Mesothelial cell of epicardium (in vitro differentiated cells): Measurements from ENCODE around the gene SEC14L1. TPM values are rescaled to one million over a fixed set of nuclear protein-coding genes. Genes with fewer than 3 reads are reported as not detected.

Experiments used
- DNase-seq, 2 experiments: peaks; one replicate each; pipeline ENCODE4 v3.0.0; 2021; ENCODE audit warnings: low spot score in 2 of 2; ENCODE audit not compliant: unreplicated experiment in 2 of 2
- H3K27ac Mint-ChIP-seq: 2 replicates; pipeline ENCODE4 v1.8.0; 2021; ENCODE audit warnings: mixed read lengths
- H3K27me3 Mint-ChIP-seq: 2 replicates; pipeline ENCODE4 v1.8.0; 2021; ENCODE audit warnings: low read depth, mixed read lengths
- H3K36me3 Mint-ChIP-seq: 2 replicates; pipeline ENCODE4 v1.8.0; 2021; ENCODE audit warnings: mixed read lengths
- H3K4me1 Mint-ChIP-seq: 2 replicates; pipeline ENCODE4 v1.8.0; 2021; ENCODE audit warnings: mixed read lengths
- H3K4me3 Mint-ChIP-seq: 2 replicates; pipeline ENCODE4 v1.8.0; 2021; ENCODE audit warnings: mild to moderate bottlenecking, moderate library complexity, mixed read lengths
- H3K9me3 Mint-ChIP-seq: 2 replicates; pipeline ENCODE4 v1.8.0; 2021; ENCODE audit warnings: mixed read lengths
- total RNA-seq: library from RNA; stranded (reverse); gene quantifications from 3 replicates; pipeline ENCODE4 v1.2.1, GENCODE V29; 2021
- TF ChIP-seq, protein P1 (sequence below): fragments of 200-600 bp; sonication (generic); IDR thresholded peaks from one replicate; pipeline ENCODE4 v1.5.0; 2021; ENCODE audit warnings: antibody characterized with exemption; ENCODE audit not compliant: unreplicated experiment

SEC14L1 gene
- total RNA-seq, 1 donor from 2014 or later = 47.6 TPM

DNA sequence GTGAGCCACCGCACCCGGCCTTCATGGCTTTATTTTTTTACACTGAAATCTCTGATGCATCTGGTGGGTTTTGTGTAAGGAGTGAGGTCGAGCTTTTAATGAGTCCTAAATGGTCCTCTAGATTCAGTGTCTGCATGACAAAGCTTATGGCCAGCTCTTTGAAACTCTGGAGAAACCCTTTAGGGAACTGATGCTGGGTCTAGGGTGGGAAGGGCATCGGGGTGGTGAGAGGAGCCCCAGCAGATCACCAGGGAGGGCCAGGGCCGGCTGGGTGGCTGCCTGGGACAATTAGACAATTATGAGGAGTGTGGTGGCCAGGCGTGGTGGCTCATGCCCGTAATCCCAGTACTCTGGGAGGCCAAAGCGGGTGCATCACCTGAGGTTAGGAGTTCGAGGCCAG, 93.9 kb downstream of the SEC14L1 start:
- peaks cover 1% of the 10 kb centered on the region for H3K27me3 Mint-ChIP-seq
- H3K36me3 Mint-ChIP-seq = no peaks in the 10 kb centered on the region
- H3K4me3 Mint-ChIP-seq = no peak overlapping the region
- peaks cover 7% of the 10 kb centered on the region for H3K4me1 Mint-ChIP-seq
- no peak for DNase-seq
- H3K27ac Mint-ChIP-seq = no peak overlapping the region
- TF ChIP-seq, protein P1, sequence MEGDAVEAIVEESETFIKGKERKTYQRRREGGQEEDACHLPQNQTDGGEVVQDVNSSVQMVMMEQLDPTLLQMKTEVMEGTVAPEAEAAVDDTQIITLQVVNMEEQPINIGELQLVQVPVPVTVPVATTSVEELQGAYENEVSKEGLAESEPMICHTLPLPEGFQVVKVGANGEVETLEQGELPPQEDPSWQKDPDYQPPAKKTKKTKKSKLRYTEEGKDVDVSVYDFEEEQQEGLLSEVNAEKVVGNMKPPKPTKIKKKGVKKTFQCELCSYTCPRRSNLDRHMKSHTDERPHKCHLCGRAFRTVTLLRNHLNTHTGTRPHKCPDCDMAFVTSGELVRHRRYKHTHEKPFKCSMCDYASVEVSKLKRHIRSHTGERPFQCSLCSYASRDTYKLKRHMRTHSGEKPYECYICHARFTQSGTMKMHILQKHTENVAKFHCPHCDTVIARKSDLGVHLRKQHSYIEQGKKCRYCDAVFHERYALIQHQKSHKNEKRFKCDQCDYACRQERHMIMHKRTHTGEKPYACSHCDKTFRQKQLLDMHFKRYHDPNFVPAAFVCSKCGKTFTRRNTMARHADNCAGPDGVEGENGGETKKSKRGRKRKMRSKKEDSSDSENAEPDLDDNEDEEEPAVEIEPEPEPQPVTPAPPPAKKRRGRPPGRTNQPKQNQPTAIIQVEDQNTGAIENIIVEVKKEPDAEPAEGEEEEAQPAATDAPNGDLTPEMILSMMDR = no peak
- peaks cover 5% of the 10 kb centered on the region for H3K9me3 Mint-ChIP-seq

DNA sequence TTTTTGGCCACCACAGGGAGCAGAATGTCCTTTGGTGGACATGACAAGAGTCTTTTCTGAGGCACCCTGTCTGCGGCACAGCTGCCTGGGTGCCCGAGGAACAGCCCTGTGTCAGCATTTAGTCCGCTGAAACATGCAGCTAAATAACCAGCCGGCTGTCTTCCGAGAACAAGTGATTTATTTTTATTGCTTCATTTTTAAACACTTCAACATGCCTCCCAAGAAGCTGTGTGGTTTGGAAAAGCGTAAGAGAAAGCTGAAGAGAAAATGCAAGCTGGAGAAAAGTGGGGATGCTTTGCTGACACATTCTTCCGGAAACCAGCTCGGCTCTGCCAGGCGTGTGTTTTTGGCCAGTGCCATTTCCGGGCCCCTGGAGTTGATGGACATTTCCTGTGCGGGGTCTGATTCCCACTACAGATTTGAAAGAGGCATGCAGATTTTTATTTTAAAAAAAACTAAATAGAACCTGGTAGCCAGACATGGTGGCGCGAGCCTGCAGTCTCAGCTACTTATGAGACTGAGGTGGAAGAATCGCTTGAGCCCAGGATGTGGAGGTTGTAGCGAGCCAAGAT, 94.7 kb downstream of the SEC14L1 start:
- no peak overlapping the region for H3K4me3 Mint-ChIP-seq
- peaks cover 1% of the 10 kb centered on the region for H3K27me3 Mint-ChIP-seq
- TF ChIP-seq, protein P1 = no peak
- peaks cover 7% of the 10 kb centered on the region for H3K4me1 Mint-ChIP-seq
- H3K36me3 Mint-ChIP-seq = no peaks in the 10 kb centered on the region
- peaks cover 5% of the 10 kb centered on the region for H3K9me3 Mint-ChIP-seq
- no peak for DNase-seq
- H3K27ac Mint-ChIP-seq = no peak overlapping the region

DNA sequence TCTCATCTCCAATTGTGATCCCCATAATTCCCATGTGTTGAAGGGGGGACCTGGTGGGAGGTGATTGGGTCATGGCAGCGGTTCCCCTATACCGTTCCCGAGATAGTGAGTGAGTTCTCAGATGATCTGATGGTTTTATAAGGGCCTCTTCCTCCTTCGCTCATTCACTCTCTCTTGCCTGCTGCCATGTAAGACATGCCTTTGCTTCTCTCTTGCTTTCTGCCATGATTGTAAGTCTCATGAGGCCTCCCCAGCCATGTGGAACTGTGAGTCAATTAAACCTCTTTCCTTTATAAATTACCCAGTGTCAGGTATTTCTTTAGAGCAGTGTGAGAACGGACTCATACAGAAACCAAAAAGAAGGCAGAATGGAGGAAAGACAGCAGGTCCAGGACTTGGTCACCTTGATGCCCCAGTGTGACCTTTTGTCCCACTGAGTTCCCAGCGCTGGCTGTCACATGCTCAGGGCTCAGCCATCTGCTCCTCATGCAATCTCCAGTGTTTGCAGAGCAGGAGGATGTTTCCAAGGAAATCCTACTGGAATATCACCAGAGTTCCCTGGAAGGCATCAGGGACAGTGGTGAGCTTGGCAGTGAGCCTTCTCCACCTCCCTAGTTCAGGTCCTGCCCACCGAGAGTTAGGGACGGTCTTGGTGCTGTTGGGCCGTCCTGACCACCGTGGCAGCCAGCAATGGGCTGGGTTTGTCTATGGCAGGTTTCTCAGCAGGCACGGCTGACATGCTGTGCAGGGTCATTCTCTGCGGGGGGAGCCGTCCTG, 96.7 kb downstream of the SEC14L1 start:
- H3K4me3 Mint-ChIP-seq = no peak overlapping the region
- TF ChIP-seq, protein P1 = no peak
- no peaks in the 10 kb centered on the region for H3K36me3 Mint-ChIP-seq
- H3K9me3 Mint-ChIP-seq = peaks cover 5% of the 10 kb centered on the region
- H3K27ac Mint-ChIP-seq = no peak overlapping the region
- DNase-seq = no peak
- H3K4me1 Mint-ChIP-seq = peaks cover 7% of the 10 kb centered on the region
- peaks cover 1% of the 10 kb centered on the region for H3K27me3 Mint-ChIP-seq

DNA sequence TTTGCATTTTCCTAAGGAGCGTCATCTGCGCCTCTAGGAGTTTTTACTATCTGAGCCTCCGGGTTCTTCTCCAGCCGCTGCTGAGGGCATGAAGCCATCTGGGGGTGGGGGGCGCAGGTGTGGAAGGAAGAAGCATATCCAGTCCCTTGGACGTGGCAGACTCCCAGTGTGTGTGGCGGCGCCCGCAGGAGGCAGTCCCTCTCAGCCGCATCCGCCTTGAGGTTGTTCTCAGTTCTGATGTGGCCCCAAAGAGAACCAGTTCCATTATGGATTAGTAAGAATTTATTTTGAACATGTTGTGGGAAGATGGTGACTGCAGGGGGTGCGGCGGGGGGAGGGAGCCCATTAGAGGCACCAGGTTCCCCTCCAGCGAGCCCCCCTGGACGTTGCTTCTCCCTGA, 100.2 kb downstream of the SEC14L1 start:
- Mint-ChIP-seq H3K4me3 (no peak overlapping the region), H3K9me3 (no peaks in the 10 kb centered on the region), H3K4me1 (no peaks in the 10 kb centered on the region), H3K36me3 (no peaks in the 10 kb centered on the region), H3K27ac (no peak overlapping the region), H3K27me3 (peaks cover 3% of the 10 kb centered on the region)
- DNase-seq = no peak
- TF ChIP-seq, protein P1 = no peak

DNA sequence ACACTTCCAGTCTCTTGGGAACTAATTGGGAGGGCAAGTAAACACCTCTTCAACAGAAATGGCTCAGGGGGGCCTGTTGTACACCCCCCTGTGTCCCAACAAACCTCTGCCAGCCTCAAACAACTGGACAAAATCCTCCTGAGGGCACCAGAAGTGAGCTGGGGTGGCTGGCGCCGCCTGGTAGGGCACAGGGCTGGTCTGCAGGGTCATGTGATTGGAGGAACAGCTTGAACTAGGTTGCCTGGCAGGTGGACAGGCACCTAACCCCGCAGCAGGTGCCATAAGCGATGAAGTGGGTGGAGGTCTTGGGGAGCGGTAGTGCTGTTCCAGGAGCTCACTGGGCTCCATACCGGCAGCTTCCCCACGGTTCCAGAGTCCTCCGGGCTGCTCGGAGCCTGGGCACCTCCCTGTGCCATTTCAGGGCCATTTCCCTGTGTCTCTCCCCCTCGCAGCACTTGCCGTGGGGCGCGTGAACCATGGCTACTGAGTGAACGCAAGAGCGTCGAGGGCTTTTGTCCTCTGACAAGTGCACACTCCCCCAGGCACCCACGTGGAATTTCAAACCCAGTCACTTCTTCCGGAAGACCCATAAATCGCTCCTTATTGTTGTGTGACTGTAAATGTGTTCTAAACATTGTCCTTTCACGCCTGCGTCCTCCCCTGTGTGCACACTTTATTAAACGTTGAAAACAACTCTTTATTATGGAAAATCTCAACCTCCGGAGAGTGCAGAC, 101.5 kb downstream of the SEC14L1 start:
- TF ChIP-seq, protein P1 = no peak
- H3K9me3 Mint-ChIP-seq = no peaks in the 10 kb centered on the region
- no peaks in the 10 kb centered on the region for H3K36me3 Mint-ChIP-seq
- no peak overlapping the region for H3K4me3 Mint-ChIP-seq
- H3K27ac Mint-ChIP-seq = no peak overlapping the region
- peaks cover 2% of the 10 kb centered on the region for H3K27me3 Mint-ChIP-seq
- no peaks in the 10 kb centered on the region for H3K4me1 Mint-ChIP-seq
- DNase-seq = no peak
